RWPE2 (cell line): Measurements from ENCODE around the gene GLIPR2.

Source experiments
- ATAC-seq: fragments of 200-7000 bp; cut with Tn5 transposase; 3 replicates; pipeline ENCODE4 v1.9.1; 2021; ENCODE audit warnings: low read depth
- DNase-seq: peaks from one replicate; pipeline ENCODE4 v3.0.0-alpha.2; 2020; ENCODE audit warnings: low spot score
- H3K27ac ChIP-seq: fragments of 450-650 bp; 2 replicates; pipeline ENCODE4 v1.5.1; 2017; ENCODE audit warnings: mild to moderate bottlenecking; ENCODE audit not compliant: poor library complexity, severe bottlenecking
- H3K27me3 ChIP-seq: fragments of 250-450 bp; sonication (Bioruptor Pico); 2 replicates; pipeline ENCODE4 v1.5.1; 2021; ENCODE audit warnings: mild to moderate bottlenecking, moderate library complexity; ENCODE audit not compliant: insufficient read depth, poor library complexity, severe bottlenecking
- H3K36me3 ChIP-seq: fragments of 250-450 bp; sonication (Bioruptor Pico); 2 replicates; pipeline ENCODE4 v1.5.1; 2020; ENCODE audit warnings: low read depth, mild to moderate bottlenecking, moderate library complexity
- H3K4me1 ChIP-seq: fragments of 250-450 bp; sonication (Bioruptor Pico); 2 replicates; pipeline ENCODE4 v1.5.1; 2021; ENCODE audit warnings: mild to moderate bottlenecking, moderate library complexity; ENCODE audit not compliant: insufficient read depth, poor library complexity, severe bottlenecking
- H3K4me3 ChIP-seq: fragments of 250-450 bp; sonication (Bioruptor Pico); 2 replicates; pipeline ENCODE4 v1.5.1; 2021; ENCODE audit warnings: mild to moderate bottlenecking, moderate library complexity; ENCODE audit not compliant: severe bottlenecking
- H3K9me3 ChIP-seq: fragments of 250-450 bp; sonication (Bioruptor Pico); 2 replicates; pipeline ENCODE4 v1.5.1; 2021; ENCODE audit warnings: mild to moderate bottlenecking, moderate library complexity; ENCODE audit not compliant: severe bottlenecking
- CTCF ChIP-seq: fragments of 450-650 bp; IDR thresholded peaks from one replicate; pipeline ENCODE4 v1.5.1; 2017; ENCODE audit warnings: mild to moderate bottlenecking, moderate library complexity; ENCODE audit not compliant: poor library complexity, severe bottlenecking

The GLIPR2 gene

GRCh38 chr9:36119476-36119875, 17.1 kb upstream of the GLIPR2 start:
- ATAC-seq (no peak), DNase-seq (no peak)
- Histone ChIP-seq H3K36me3 (no peaks in the 10 kb centered on the region), H3K4me1 (no peaks in the 10 kb centered on the region), H3K9me3 (no peaks in the 10 kb centered on the region), H3K27ac (no peak overlapping the region), H3K27me3 (no peaks in the 10 kb centered on the region), H3K4me3 (no peak overlapping the region)
- TF ChIP-seq CTCF: no peak

GRCh38 chr9:36120705-36121104, 15.8 kb upstream of the GLIPR2 start:
- DNase-seq (no peak), ATAC-seq (no peak)
- TF ChIP-seq CTCF: no peak
- Histone ChIP-seq H3K9me3 (no peaks in the 10 kb centered on the region), H3K4me3 (no peak overlapping the region), H3K27ac (no peak overlapping the region), H3K27me3 (no peaks in the 10 kb centered on the region), H3K36me3 (no peaks in the 10 kb centered on the region), H3K4me1 (no peaks in the 10 kb centered on the region)

- Histone ChIP-seq H3K4me3 (no peak overlapping the region), H3K36me3 (no peaks in the 10 kb centered on the region), H3K9me3 (no peaks in the 10 kb centered on the region), H3K27ac (no peak overlapping the region), H3K27me3 (no peaks in the 10 kb centered on the region), H3K4me1 (no peaks in the 10 kb centered on the region)
- DNase-seq (no peak), ATAC-seq (no peak)
- no peak for TF ChIP-seq CTCF
These were observed 14.6 kb upstream of the GLIPR2 start for GRCh38 chr9:36121971-36122370.

- no peak for TF ChIP-seq CTCF
- no peaks in the 10 kb centered on the region for H3K36me3 ChIP-seq
- no peaks in the 10 kb centered on the region for H3K4me1 ChIP-seq
- no peaks in the 10 kb centered on the region for H3K27me3 ChIP-seq
- H3K9me3 ChIP-seq: no peaks in the 10 kb centered on the region
- H3K27ac ChIP-seq: no peak overlapping the region
- H3K4me3 ChIP-seq: no peak overlapping the region
- ATAC-seq: no peak
- DNase-seq: no peak
These were observed 13.0 kb upstream of the GLIPR2 start for GRCh38 chr9:36123515-36123914.

- ATAC-seq: no peak
These were observed 11.3 kb upstream of the GLIPR2 start for GRCh38 chr9:36125062-36125855.

More at GRCh38 chr9:36125062-36125855, 11.3 kb upstream of the GLIPR2 start:
- DNase-seq: no peak
- H3K4me1 ChIP-seq: no peaks in the 10 kb centered on the region
- no peak for TF ChIP-seq CTCF
- H3K27me3 ChIP-seq: no peaks in the 10 kb centered on the region
- H3K4me3 ChIP-seq: no peak overlapping the region
- no peak overlapping the region for H3K27ac ChIP-seq
- H3K36me3 ChIP-seq: no peaks in the 10 kb centered on the region
- no peaks in the 10 kb centered on the region for H3K9me3 ChIP-seq
